ENCODE results near the gene RPS6KB1. TPM values are rescaled to one million over a fixed set of nuclear protein-coding genes. Genes with fewer than 3 reads are reported as not detected.
"Not testable (repeated sequence)": the region's sequence is repeated elsewhere in the genome, so short reads cannot be mapped to it uniquely, and the experiment has no call there.

The RPS6KB1 gene
- total RNA-seq, 1 experiment from 2014 or later: 75.7 TPM

DNA sequence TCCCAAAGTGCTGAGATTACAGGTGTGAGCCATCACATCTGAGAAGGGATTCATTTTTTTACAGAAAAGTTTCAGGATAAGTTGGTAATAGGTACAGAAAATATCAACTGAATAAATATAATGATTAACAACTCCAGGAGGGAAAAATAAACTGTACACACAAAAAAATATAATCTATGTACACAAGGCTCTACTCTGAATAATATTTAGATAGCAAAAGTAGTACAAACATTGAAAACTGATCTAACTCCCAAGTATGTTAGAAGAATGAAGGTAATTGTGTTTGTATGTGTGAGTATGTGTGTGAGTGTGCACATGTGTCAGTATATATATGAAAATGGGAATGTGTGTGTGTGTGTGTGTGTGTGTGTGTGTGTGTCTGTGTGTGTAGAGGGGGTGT is 20.6 kb upstream of the RPS6KB1 start:
- no TSS peak for BruUV-seq (replicated peaks)
- DNase-seq (ENCODE audit: low read depth, low spot score) (no peak), ATAC-seq (no peak)
- no peak overlapping the region for H3K4me2 ChIP-seq (ENCODE audit: low read length)
- CTCF ChIA-PET: interaction anchor here (1.1 kb wide), 1 partner anchor 42 kb away, joined by 3 read pairs; no protein-coding TSS in a partner anchor
- no peak overlapping the region for H3K4me3 ChIP-seq (replicated peaks in 1 of 2; ENCODE audit: low read depth in 1 of 2, low read length in 2 of 2)
- POLR2A ChIA-PET: no interaction called here
- no peak overlapping the region for H2AFZ ChIP-seq (ENCODE audit: low read depth, low read length, poor library complexity, severe bottlenecking)
- H3K27ac ChIP-seq (ENCODE audit: low read depth, low read length): no peak overlapping the region
- no peaks in the 10 kb centered on the region for H3K27me3 ChIP-seq (ENCODE audit: insufficient read depth, low read length)
- TF ChIP-seq, protein P1, sequence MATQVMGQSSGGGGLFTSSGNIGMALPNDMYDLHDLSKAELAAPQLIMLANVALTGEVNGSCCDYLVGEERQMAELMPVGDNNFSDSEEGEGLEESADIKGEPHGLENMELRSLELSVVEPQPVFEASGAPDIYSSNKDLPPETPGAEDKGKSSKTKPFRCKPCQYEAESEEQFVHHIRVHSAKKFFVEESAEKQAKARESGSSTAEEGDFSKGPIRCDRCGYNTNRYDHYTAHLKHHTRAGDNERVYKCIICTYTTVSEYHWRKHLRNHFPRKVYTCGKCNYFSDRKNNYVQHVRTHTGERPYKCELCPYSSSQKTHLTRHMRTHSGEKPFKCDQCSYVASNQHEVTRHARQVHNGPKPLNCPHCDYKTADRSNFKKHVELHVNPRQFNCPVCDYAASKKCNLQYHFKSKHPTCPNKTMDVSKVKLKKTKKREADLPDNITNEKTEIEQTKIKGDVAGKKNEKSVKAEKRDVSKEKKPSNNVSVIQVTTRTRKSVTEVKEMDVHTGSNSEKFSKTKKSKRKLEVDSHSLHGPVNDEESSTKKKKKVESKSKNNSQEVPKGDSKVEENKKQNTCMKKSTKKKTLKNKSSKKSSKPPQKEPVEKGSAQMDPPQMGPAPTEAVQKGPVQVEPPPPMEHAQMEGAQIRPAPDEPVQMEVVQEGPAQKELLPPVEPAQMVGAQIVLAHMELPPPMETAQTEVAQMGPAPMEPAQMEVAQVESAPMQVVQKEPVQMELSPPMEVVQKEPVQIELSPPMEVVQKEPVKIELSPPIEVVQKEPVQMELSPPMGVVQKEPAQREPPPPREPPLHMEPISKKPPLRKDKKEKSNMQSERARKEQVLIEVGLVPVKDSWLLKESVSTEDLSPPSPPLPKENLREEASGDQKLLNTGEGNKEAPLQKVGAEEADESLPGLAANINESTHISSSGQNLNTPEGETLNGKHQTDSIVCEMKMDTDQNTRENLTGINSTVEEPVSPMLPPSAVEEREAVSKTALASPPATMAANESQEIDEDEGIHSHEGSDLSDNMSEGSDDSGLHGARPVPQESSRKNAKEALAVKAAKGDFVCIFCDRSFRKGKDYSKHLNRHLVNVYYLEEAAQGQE (IDR thresholded peaks at IDR 0.05; ENCODE audit: low read depth): no peak
- TF ChIP-seq SP1 (IDR thresholded peaks at IDR 0.05; ENCODE audit: low read depth): no peak
- no peak for TF ChIP-seq ZFX (IDR thresholded peaks at IDR 0.05)
- no peak for TF ChIP-seq ELF1 (IDR thresholded peaks at IDR 0.05; ENCODE audit: borderline replicate concordance, low read depth)
- H3K79me2 ChIP-seq (ENCODE audit: insufficient read depth, low read length): no peaks in the 10 kb centered on the region
- no peaks in the 10 kb centered on the region for H3K9me2 ChIP-seq (ENCODE audit: insufficient read depth)
- intact Hi-C loops (cut with micrococcal nuclease): no loop called here
- H3K36me3 ChIP-seq (ENCODE audit: control insufficient read depth in 1 of 2, insufficient read depth in 2 of 2, low read length in 2 of 2): peaks cover 12 to 16% of the 10 kb centered on the region in 2 experiments; a peak in 3 of 4 replicates
- RAD21 ChIA-PET (ENCODE audit: low non-redundant PET in 1 of 2, low total read pairs in 2 of 2, uncharacterized antibody in 2 of 2, unreplicated experiment in 2 of 2): no interaction called here
- H4K20me1 ChIP-seq (ENCODE audit: insufficient read depth): no peaks in the 10 kb centered on the region
- H3K4me1 ChIP-seq (ENCODE audit: control insufficient read depth in 1 of 2, insufficient read depth in 2 of 2, low read length in 2 of 2): 0 out of 4 replicates have a peak, but pooled peaks cover 4 to 5% of the 10 kb centered on the region in 2 experiments
- no peaks in the 10 kb centered on the region for H3K9me3 ChIP-seq (ENCODE audit: control insufficient read depth in 1 of 2, insufficient read depth in 1 of 2, low read depth in 1 of 2, low read length in 2 of 2)
- no peak overlapping the region for H3K9ac ChIP-seq (ENCODE audit: low read length)

- BruUV-seq (replicated peaks); POLR2A ChIA-PET; H3K27me3 ChIP-seq (ENCODE audit: insufficient read depth, low read length); H3K9me3 ChIP-seq (ENCODE audit: control insufficient read depth in 1 of 2, insufficient read depth in 1 of 2, low read depth in 1 of 2, low read length in 2 of 2); H4K20me1 ChIP-seq (ENCODE audit: insufficient read depth); CTCF ChIA-PET; H2AFZ ChIP-seq (ENCODE audit: low read depth, low read length, poor library complexity, severe bottlenecking); ATAC-seq; intact Hi-C loops (cut with micrococcal nuclease); H3K9ac ChIP-seq (ENCODE audit: low read length); DNase-seq (ENCODE audit: low read depth, low spot score); H3K27ac ChIP-seq (ENCODE audit: low read depth, low read length); H3K79me2 ChIP-seq (ENCODE audit: insufficient read depth, low read length); H3K4me1 ChIP-seq (ENCODE audit: control insufficient read depth in 1 of 2, insufficient read depth in 2 of 2, low read length in 2 of 2); H3K4me2 ChIP-seq (ENCODE audit: low read length); RAD21 ChIA-PET (ENCODE audit: low non-redundant PET in 1 of 2, low total read pairs in 2 of 2, uncharacterized antibody in 2 of 2, unreplicated experiment in 2 of 2); H3K4me3 ChIP-seq (replicated peaks in 1 of 2; ENCODE audit: low read depth in 1 of 2, low read length in 2 of 2); H3K9me2 ChIP-seq (ENCODE audit: insufficient read depth): not testable (repeated sequence)
- H3K36me3 ChIP-seq (ENCODE audit: control insufficient read depth in 1 of 2, insufficient read depth in 2 of 2, low read length in 2 of 2): peaks cover 10 to 21% of the 10 kb centered on the region in 2 experiments; a peak in 3 of 4 replicates
Measured at GRCh38 chr17:59873414-59873813, 19.5 kb upstream of the RPS6KB1 start.
